ENCODE data around the gene TCL1B. TPM values are rescaled to one million over a fixed set of nuclear protein-coding genes. Genes with fewer than 3 reads are reported as not detected.

The TCL1B gene
- total and polyA plus RNA-seq, 2 experiments from 2014 or later: not detected

- 50 to 51% methylated on average over 4 to 5 of the region's 5 CpGs for WGBS, 2 experiments (ENCODE audit: low coverage in 1 of 2, low lambda C conversion rate in 2 of 2, missing lambda C conversion rate in 2 of 2)
- no peak for DNase-seq
- TF ChIP-seq EZH2 (IDR thresholded peaks at IDR 0.05; ENCODE audit: insufficient read depth, poor library complexity, severe bottlenecking) (no peak), EZH2phosphoT487 (IDR thresholded peaks at IDR 0.05; ENCODE audit: insufficient read depth, low read depth) (no peak)
- in situ Hi-C loops (cut with MboI): no loop called here
- no peaks in the 10 kb centered on the region for H3K4me1 ChIP-seq (ENCODE audit: insufficient read depth)
- H3K4me3 ChIP-seq: no peak overlapping the region
- H3K9me2 ChIP-seq (ENCODE audit: insufficient read depth): no peaks in the 10 kb centered on the region
- H3F3A ChIP-seq (ENCODE audit: insufficient read depth): no peaks in the 10 kb centered on the region
- H3K27me3 ChIP-seq (replicated peaks; ENCODE audit: insufficient read depth): no peaks in the 10 kb centered on the region; the same call in 1 of the 2 replicates
- no peaks in the 10 kb centered on the region for H4K20me1 ChIP-seq (ENCODE audit: insufficient read depth)
- H3K27ac ChIP-seq: no peak overlapping the region
- no peak overlapping the region for H3K4me2 ChIP-seq (ENCODE audit: unreplicated experiment)
- no peaks in the 10 kb centered on the region for H3K36me3 ChIP-seq (ENCODE audit: low read depth)
- no peaks in the 10 kb centered on the region for H3K79me2 ChIP-seq (ENCODE audit: insufficient read depth)
- no peaks in the 10 kb centered on the region for H3K9me3 ChIP-seq (ENCODE audit: low read depth)
- H2AFZ ChIP-seq: no peak overlapping the region
- no peak overlapping the region for H3K9ac ChIP-seq
Observed at GRCh38 chr14:95695051-95695450, 8.8 kb downstream of the TCL1B start.

GRCh38 chr14:95695913-95696312 is 9.7 kb downstream of the TCL1B start:
- in situ Hi-C loops (cut with MboI): no loop called here
- Histone ChIP-seq H3K4me3 (no peak overlapping the region), H3K9ac (no peak overlapping the region), H3K27ac (no peak overlapping the region), H3K4me2 (ENCODE audit: unreplicated experiment) (no peak overlapping the region), H3K27me3 (replicated peaks; ENCODE audit: insufficient read depth) (no peaks in the 10 kb centered on the region; the same call in 1 of the 2 replicates), H3K79me2 (ENCODE audit: insufficient read depth) (no peaks in the 10 kb centered on the region), H3K9me2 (ENCODE audit: insufficient read depth) (no peaks in the 10 kb centered on the region), H3F3A (ENCODE audit: insufficient read depth) (no peaks in the 10 kb centered on the region), H3K9me3 (ENCODE audit: low read depth) (no peaks in the 10 kb centered on the region), H3K4me1 (ENCODE audit: insufficient read depth) (no peaks in the 10 kb centered on the region), H4K20me1 (ENCODE audit: insufficient read depth) (no peaks in the 10 kb centered on the region), H3K36me3 (ENCODE audit: low read depth) (no peaks in the 10 kb centered on the region), H2AFZ (no peak overlapping the region)
- 30 to 34% methylated on average over 5 of the region's 5 CpGs for WGBS, 2 experiments (ENCODE audit: low coverage in 1 of 2, low lambda C conversion rate in 2 of 2, missing lambda C conversion rate in 2 of 2)
- DNase-seq: no peak
- TF ChIP-seq EZH2phosphoT487 (IDR thresholded peaks at IDR 0.05; ENCODE audit: insufficient read depth, low read depth): no peak
- no peak for TF ChIP-seq EZH2 (IDR thresholded peaks at IDR 0.05; ENCODE audit: insufficient read depth, poor library complexity, severe bottlenecking)

- in situ Hi-C loops (cut with MboI): no loop called here
- Histone ChIP-seq H3K4me1 (ENCODE audit: insufficient read depth) (no peaks in the 10 kb centered on the region), H3K27ac (no peak overlapping the region), H3F3A (ENCODE audit: insufficient read depth) (no peaks in the 10 kb centered on the region), H3K36me3 (ENCODE audit: low read depth) (no peaks in the 10 kb centered on the region), H4K20me1 (ENCODE audit: insufficient read depth) (no peaks in the 10 kb centered on the region), H3K9ac (no peak overlapping the region), H3K4me3 (no peak overlapping the region), H3K79me2 (ENCODE audit: insufficient read depth) (no peaks in the 10 kb centered on the region), H3K4me2 (ENCODE audit: unreplicated experiment) (no peak overlapping the region), H3K27me3 (replicated peaks; ENCODE audit: insufficient read depth) (no peaks in the 10 kb centered on the region; the same call in 1 of the 2 replicates), H3K9me2 (ENCODE audit: insufficient read depth) (no peaks in the 10 kb centered on the region), H2AFZ (no peak overlapping the region), H3K9me3 (ENCODE audit: low read depth) (no peaks in the 10 kb centered on the region)
- no peak for DNase-seq
- WGBS, 2 experiments (ENCODE audit: low coverage in 1 of 2, low lambda C conversion rate in 2 of 2, missing lambda C conversion rate in 2 of 2): 68 to 70% methylated on average over 15 of the region's 15 CpGs
- TF ChIP-seq EZH2phosphoT487 (IDR thresholded peaks at IDR 0.05; ENCODE audit: insufficient read depth, low read depth) (no peak), EZH2 (IDR thresholded peaks at IDR 0.05; ENCODE audit: insufficient read depth, poor library complexity, severe bottlenecking) (no peak)
Observed at GRCh38 chr14:95696741-95697140, 10.5 kb downstream of the TCL1B start.

GRCh38 chr14:95697764-95698163 is 11.5 kb downstream of the TCL1B start:
- Histone ChIP-seq H3K4me1 (ENCODE audit: insufficient read depth) (no peaks in the 10 kb centered on the region), H2AFZ (no peak overlapping the region), H3K9ac (no peak overlapping the region), H3K79me2 (ENCODE audit: insufficient read depth) (no peaks in the 10 kb centered on the region), H3K27ac (no peak overlapping the region), H3F3A (ENCODE audit: insufficient read depth) (no peaks in the 10 kb centered on the region), H3K9me3 (ENCODE audit: low read depth) (no peaks in the 10 kb centered on the region), H3K4me3 (no peak overlapping the region), H3K4me2 (ENCODE audit: unreplicated experiment) (no peak overlapping the region), H4K20me1 (ENCODE audit: insufficient read depth) (no peaks in the 10 kb centered on the region), H3K27me3 (replicated peaks; ENCODE audit: insufficient read depth) (no peaks in the 10 kb centered on the region; the same call in 1 of the 2 replicates), H3K36me3 (ENCODE audit: low read depth) (no peaks in the 10 kb centered on the region), H3K9me2 (ENCODE audit: insufficient read depth) (no peaks in the 10 kb centered on the region)
- TF ChIP-seq EZH2 (IDR thresholded peaks at IDR 0.05; ENCODE audit: insufficient read depth, poor library complexity, severe bottlenecking) (no peak), EZH2phosphoT487 (IDR thresholded peaks at IDR 0.05; ENCODE audit: insufficient read depth, low read depth) (no peak)
- 6 to 9% methylated on average over 7 of the region's 7 CpGs for WGBS, 2 experiments (ENCODE audit: low coverage in 1 of 2, low lambda C conversion rate in 2 of 2, missing lambda C conversion rate in 2 of 2)
- in situ Hi-C loops (cut with MboI): no loop called here
- DNase-seq: no peak

GRCh38 chr14:95698287-95698686 is 12.1 kb downstream of the TCL1B start:
- Histone ChIP-seq H3K9me2 (ENCODE audit: insufficient read depth) (no peaks in the 10 kb centered on the region), H3K79me2 (ENCODE audit: insufficient read depth) (no peaks in the 10 kb centered on the region), H3K27ac (no peak overlapping the region), H3K4me2 (ENCODE audit: unreplicated experiment) (no peak overlapping the region), H3K9ac (no peak overlapping the region), H3K27me3 (replicated peaks; ENCODE audit: insufficient read depth) (peaks cover 3% of the 10 kb centered on the region; the same call in 1 of the 2 replicates), H3K4me3 (no peak overlapping the region), H3K4me1 (ENCODE audit: insufficient read depth) (no peaks in the 10 kb centered on the region), H4K20me1 (ENCODE audit: insufficient read depth) (no peaks in the 10 kb centered on the region), H3K36me3 (ENCODE audit: low read depth) (no peaks in the 10 kb centered on the region), H3K9me3 (ENCODE audit: low read depth) (no peaks in the 10 kb centered on the region), H2AFZ (no peak overlapping the region), H3F3A (ENCODE audit: insufficient read depth) (no peaks in the 10 kb centered on the region)
- in situ Hi-C loops (cut with MboI): no loop called here
- no peak for DNase-seq
- no peak for TF ChIP-seq EZH2 (IDR thresholded peaks at IDR 0.05; ENCODE audit: insufficient read depth, poor library complexity, severe bottlenecking)
- no peak for TF ChIP-seq EZH2phosphoT487 (IDR thresholded peaks at IDR 0.05; ENCODE audit: insufficient read depth, low read depth)
